Testis (tissue), 2 donors: ENCODE data around the gene EID1.

Experiments
- POLR2A ChIP-seq: fragments of 450-650 bp; IDR thresholded peaks from one replicate; pipeline ENCODE4 v1.6.1; 2017; ENCODE audit warnings: antibody characterized with exemption, mild to moderate bottlenecking, moderate library complexity
- TF ChIP-seq, protein P1 (sequence below), 3 experiments: fragments of 450-650 bp in 2 of 3; fragments of 200-600 bp in 1 of 3; sonication (generic) in 1 of 3; IDR thresholded peaks; one replicate each; pipeline ENCODE4 v1.5.1; 2016 to 2019; ENCODE audit warnings: antibody characterized with exemption in 3 of 3, mild to moderate bottlenecking in 2 of 3, moderate library complexity in 1 of 3

DNA sequence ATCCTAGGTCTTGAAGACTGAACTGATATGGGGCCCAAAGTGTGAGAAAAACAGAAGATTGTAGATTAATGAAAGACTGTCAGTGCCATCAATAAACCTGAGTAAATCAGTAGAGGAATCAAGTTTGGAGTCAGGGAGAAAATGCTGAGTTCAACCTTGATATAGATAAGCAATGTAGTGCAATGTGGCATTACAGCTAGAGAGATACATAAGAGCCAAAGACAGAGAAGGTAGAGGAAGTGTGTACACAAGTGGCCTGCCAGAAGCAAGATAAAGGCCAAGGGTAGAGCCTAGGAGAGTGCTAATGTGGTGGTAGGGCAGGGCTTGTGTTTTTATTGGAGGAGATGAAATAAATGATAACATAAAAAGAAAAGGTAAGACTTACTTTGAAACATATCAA is 26.0 kb upstream of the EID1 start:
- TF ChIP-seq POLR2A = no peak
- TF ChIP-seq, protein P1, sequence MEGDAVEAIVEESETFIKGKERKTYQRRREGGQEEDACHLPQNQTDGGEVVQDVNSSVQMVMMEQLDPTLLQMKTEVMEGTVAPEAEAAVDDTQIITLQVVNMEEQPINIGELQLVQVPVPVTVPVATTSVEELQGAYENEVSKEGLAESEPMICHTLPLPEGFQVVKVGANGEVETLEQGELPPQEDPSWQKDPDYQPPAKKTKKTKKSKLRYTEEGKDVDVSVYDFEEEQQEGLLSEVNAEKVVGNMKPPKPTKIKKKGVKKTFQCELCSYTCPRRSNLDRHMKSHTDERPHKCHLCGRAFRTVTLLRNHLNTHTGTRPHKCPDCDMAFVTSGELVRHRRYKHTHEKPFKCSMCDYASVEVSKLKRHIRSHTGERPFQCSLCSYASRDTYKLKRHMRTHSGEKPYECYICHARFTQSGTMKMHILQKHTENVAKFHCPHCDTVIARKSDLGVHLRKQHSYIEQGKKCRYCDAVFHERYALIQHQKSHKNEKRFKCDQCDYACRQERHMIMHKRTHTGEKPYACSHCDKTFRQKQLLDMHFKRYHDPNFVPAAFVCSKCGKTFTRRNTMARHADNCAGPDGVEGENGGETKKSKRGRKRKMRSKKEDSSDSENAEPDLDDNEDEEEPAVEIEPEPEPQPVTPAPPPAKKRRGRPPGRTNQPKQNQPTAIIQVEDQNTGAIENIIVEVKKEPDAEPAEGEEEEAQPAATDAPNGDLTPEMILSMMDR (IDR thresholded peaks at IDR 0.05) = no peak
